H9 (cell line): Measurements from ENCODE around the gene SLC1A5. TPM values are rescaled to one million over a fixed set of nuclear protein-coding genes. Genes with fewer than 3 reads are reported as not detected.

Experiments used
- DNase-seq: peaks from one replicate; pipeline ENCODE4 v3.0.0-alpha.2; 2017
- H2AFZ ChIP-seq: one replicate; pipeline ENCODE4 v1.6.1; 2013; ENCODE audit warnings: mild to moderate bottlenecking, low read length, control low read depth, moderate library complexity
- H2AK5ac ChIP-seq: 2 replicates; pipeline ENCODE4 v1.6.1; 2013; ENCODE audit warnings: low read length, control low read depth, mixed read lengths; ENCODE audit not compliant: insufficient read length
- H2BK120ac ChIP-seq: one replicate; pipeline ENCODE4 v1.6.1; 2013; ENCODE audit warnings: low read depth, mild to moderate bottlenecking, low read length, control low read depth, inconsistent platforms; ENCODE audit not compliant: poor library complexity, severe bottlenecking
- H2BK12ac ChIP-seq: 2 replicates; pipeline ENCODE4 v1.6.1; 2013; ENCODE audit warnings: low read length, control low read depth, mixed read lengths, low read depth; ENCODE audit not compliant: insufficient read length
- H2BK15ac ChIP-seq: 2 replicates; pipeline ENCODE4 v1.6.1; 2013; ENCODE audit warnings: low read depth, low read length, control low read depth
- H2BK20ac ChIP-seq: one replicate; pipeline ENCODE4 v1.6.1; 2013; ENCODE audit warnings: low read depth, mild to moderate bottlenecking, low read length, control low read depth, inconsistent platforms; ENCODE audit not compliant: poor library complexity, severe bottlenecking
- H2BK5ac ChIP-seq: 2 replicates; pipeline ENCODE4 v1.6.1; 2013; ENCODE audit warnings: low read length, control low read depth, mixed read lengths; ENCODE audit not compliant: insufficient read length
- H3K14ac ChIP-seq: 2 replicates; pipeline ENCODE4 v1.6.1; 2013; ENCODE audit warnings: low read length, control low read depth; ENCODE audit not compliant: insufficient read depth
- H3K18ac ChIP-seq: 2 replicates; pipeline ENCODE4 v1.6.1; 2013; ENCODE audit warnings: low read depth, mild to moderate bottlenecking, mixed read lengths, low read length, control low read depth; ENCODE audit not compliant: insufficient read length
- H3K23ac ChIP-seq: 2 replicates; pipeline ENCODE4 v1.6.1; 2013; ENCODE audit warnings: low read length, control low read depth, mixed read lengths, low read depth; ENCODE audit not compliant: insufficient read length
- H3K23me2 ChIP-seq: 2 replicates; pipeline ENCODE4 v1.6.1; 2013; ENCODE audit warnings: low read depth, mild to moderate bottlenecking, mixed read lengths, low read length, control low read depth; ENCODE audit not compliant: insufficient read length, poor library complexity, severe bottlenecking
- H3K27ac ChIP-seq: 2 replicates; pipeline ENCODE4 v1.5.1; 2013; ENCODE audit warnings: low read length, control low read depth, mixed read lengths, low read depth; ENCODE audit not compliant: insufficient read length
- H3K27me3 ChIP-seq: 2 replicates; pipeline ENCODE4 v1.6.1; 2013; ENCODE audit warnings: low read length, control low read depth, inconsistent platforms; ENCODE audit not compliant: insufficient read depth
- H3K4ac ChIP-seq: 2 replicates; pipeline ENCODE4 v1.6.1; 2013; ENCODE audit warnings: low read depth, mild to moderate bottlenecking, control low read depth, inconsistent platforms, low read length, moderate library complexity
- H3K4me1 ChIP-seq: 2 replicates; pipeline ENCODE4 v1.6.1; 2013; ENCODE audit warnings: low read length, control low read depth, inconsistent platforms; ENCODE audit not compliant: insufficient read depth
- H3K4me2 ChIP-seq: 2 replicates; pipeline ENCODE4 v1.6.1; 2013; ENCODE audit warnings: low read length, control low read depth, mixed read lengths; ENCODE audit not compliant: insufficient read length, insufficient read depth
- H3K56ac ChIP-seq: 2 replicates; pipeline ENCODE4 v1.6.1; 2013; ENCODE audit warnings: low read depth, mild to moderate bottlenecking, mixed read lengths, low read length, control low read depth; ENCODE audit not compliant: insufficient read length
- H3K79me1 ChIP-seq: 2 replicates; pipeline ENCODE4 v1.6.1; 2013; ENCODE audit warnings: low read depth, mild to moderate bottlenecking, moderate library complexity, low read length, control low read depth, inconsistent platforms; ENCODE audit not compliant: insufficient read depth, poor library complexity, severe bottlenecking
- H3K79me2 ChIP-seq: 2 replicates; pipeline ENCODE4 v1.6.1; 2013; ENCODE audit warnings: low read length, control low read depth, inconsistent platforms; ENCODE audit not compliant: insufficient read depth
- H3K9ac ChIP-seq: 2 replicates; pipeline ENCODE4 v1.6.1; 2013; ENCODE audit warnings: low read length, control low read depth, mixed read lengths; ENCODE audit not compliant: insufficient read length; ENCODE audit errors: extremely low read depth
- H3K9me3 ChIP-seq: one replicate; pipeline ENCODE4 v1.6.1; 2013; ENCODE audit warnings: low read depth, low read length, inconsistent platforms; ENCODE audit not compliant: control insufficient read depth
- H3T11ph ChIP-seq: one replicate; pipeline ENCODE4 v1.6.1; 2013; ENCODE audit warnings: mild to moderate bottlenecking, low read length, control low read depth, inconsistent platforms
- H4K20me1 ChIP-seq: one replicate; pipeline ENCODE4 v1.6.1; 2013; ENCODE audit not compliant: control insufficient read depth, insufficient read length, insufficient read depth
- H4K5ac ChIP-seq: 2 replicates; pipeline ENCODE4 v1.6.1; 2013; ENCODE audit warnings: low read depth, mild to moderate bottlenecking, mixed read lengths, low read length, control low read depth; ENCODE audit not compliant: insufficient read length
- H4K8ac ChIP-seq: replicated peaks from 2 replicates; pipeline ENCODE4 v1.6.1; 2013; ENCODE audit warnings: low read length, control low read depth, mixed read lengths, low read depth; ENCODE audit not compliant: insufficient read length
- H4K91ac ChIP-seq: 2 replicates; pipeline ENCODE4 v1.6.1; 2013; ENCODE audit warnings: low read depth, mild to moderate bottlenecking, moderate library complexity, mixed read lengths, low read length, control low read depth; ENCODE audit not compliant: insufficient read length
- H3K27ac Mint-ChIP-seq, 3 experiments: 2 replicates in 2 of 3; 3 replicates in 1 of 3; pipeline ENCODE4 v1.8.0; 2020 to 2021; ENCODE audit warnings: mixed read lengths in 3 of 3, mild to moderate bottlenecking in 1 of 3, moderate library complexity in 1 of 3
- H3K27me3 Mint-ChIP-seq: 2 replicates; pipeline ENCODE4 v1.8.0; 2021; ENCODE audit warnings: low read depth, mild to moderate bottlenecking, moderate library complexity, mixed read lengths
- H3K36me3 Mint-ChIP-seq, 3 experiments: 2 replicates in 2 of 3; 3 replicates in 1 of 3; pipeline ENCODE4 v1.8.0; 2020 to 2021; ENCODE audit warnings: low read depth in 3 of 3, mixed read lengths in 3 of 3; ENCODE audit not compliant: insufficient read depth in 1 of 3
- H3K4me1 Mint-ChIP-seq, 2 experiments: 2 replicates each; pipeline ENCODE4 v1.8.0; 2020; ENCODE audit warnings: mixed read lengths in 2 of 2
- H3K4me3 Mint-ChIP-seq, 2 experiments: 2 replicates in 1 of 2; 3 replicates in 1 of 2; pipeline ENCODE4 v1.8.0; 2020 to 2021; ENCODE audit warnings: mild to moderate bottlenecking in 2 of 2, mixed read lengths in 2 of 2, moderate library complexity in 1 of 2
- H3K9me3 Mint-ChIP-seq, 2 experiments: 2 replicates in 1 of 2; 3 replicates in 1 of 2; pipeline ENCODE4 v1.8.0; 2020; ENCODE audit warnings: mild to moderate bottlenecking in 2 of 2, mixed read lengths in 2 of 2, moderate library complexity in 1 of 2
- CTCF ChIP-seq: fragments of 200-600 bp; sonication (generic); conservative IDR thresholded peaks from 3 replicates; pipeline ENCODE4 v1.8.0; 2021; ENCODE audit warnings: antibody characterized with exemption, mild to moderate bottlenecking
- WGBS: extraction: QIAGEN DNeasy Blood & Tissue Kit; methylation state at CpG from one replicate; pipeline ENCODE4 v1.1.7; 2013; ENCODE audit warnings: missing lambda C conversion rate, low lambda C conversion rate, mixed read lengths; ENCODE audit not compliant: insufficient read length; ENCODE audit errors: extremely low coverage; 5-methylcytosine and 5-hydroxymethylcytosine counted together
- total RNA-seq: library from RNA; stranded (reverse); gene quantifications from 2 replicates; pipeline ENCODE4 v1.2.1, GENCODE V29; 2021

The SLC1A5 gene
- total RNA-seq, 1 experiment from 2014 or later: 258 TPM

- no peak overlapping the region for H3K23ac ChIP-seq
- no peaks in the 10 kb centered on the region for H3K4me1 ChIP-seq
- no peak overlapping the region for H4K8ac ChIP-seq
- no peak overlapping the region for H2AK5ac ChIP-seq
- H3K27me3 Mint-ChIP-seq: peaks cover 3% of the 10 kb centered on the region
- H2BK15ac ChIP-seq: no peak overlapping the region
- no peaks in the 10 kb centered on the region for H4K20me1 ChIP-seq
- no peak overlapping the region for H3K9ac ChIP-seq
- H3K14ac ChIP-seq: no peak overlapping the region
- no peak overlapping the region for H3K4me3 Mint-ChIP-seq
- no peaks in the 10 kb centered on the region for H3K4me1 Mint-ChIP-seq
- no peaks in the 10 kb centered on the region for H3K79me2 ChIP-seq
- H3K36me3 Mint-ChIP-seq: no peaks in the 10 kb centered on the region; a peak in 1 of 7 replicates
- H3K23me2 ChIP-seq: peaks cover 3% of the 10 kb centered on the region
- H4K5ac ChIP-seq: no peak overlapping the region
- no peak overlapping the region for H2BK20ac ChIP-seq
- H3K27ac Mint-ChIP-seq: no peak overlapping the region
- WGBS: no CpG with 5 or more reads among the region's 1 CpG
- H3K4me2 ChIP-seq: no peak overlapping the region
- H3K4ac ChIP-seq: no peak overlapping the region
- H2BK120ac ChIP-seq: no peak overlapping the region
- no peaks in the 10 kb centered on the region for H3K27me3 ChIP-seq
- H2AFZ ChIP-seq: no peak overlapping the region
- H3K79me1 ChIP-seq: no peaks in the 10 kb centered on the region
- H3T11ph ChIP-seq: no peak overlapping the region
- no peak overlapping the region for H3K18ac ChIP-seq
- no peak for TF ChIP-seq CTCF
- no peaks in the 10 kb centered on the region for H3K9me3 Mint-ChIP-seq
- no peak overlapping the region for H2BK12ac ChIP-seq
- no peaks in the 10 kb centered on the region for H3K9me3 ChIP-seq
- no peak overlapping the region for H4K91ac ChIP-seq
- no peak overlapping the region for H2BK5ac ChIP-seq
- H3K27ac ChIP-seq: no peak overlapping the region
- no peak overlapping the region for H3K56ac ChIP-seq
- DNase-seq: no peak
These were observed 9.5 kb upstream of the SLC1A5 start for GRCh38 chr19:46797881-46798280.
